GM18867 (cell line): Measurements from ENCODE around the gene CADPS2.
"Not testable (repeated sequence)": the region's sequence is repeated elsewhere in the genome, so short reads cannot be mapped to it uniquely, and the experiment has no call there.

Experiments used
- ATAC-seq: cut with Tn5 transposase; IDR thresholded peaks from one replicate; pipeline ENCODE4 v1.9.1; 2021; ENCODE audit warnings: mild to moderate bottlenecking, moderate library complexity; ENCODE audit not compliant: unreplicated experiment

Gene CADPS2

GRCh38 chr7:122717356-122718089 is 168.7 kb downstream of the CADPS2 start:
- ATAC-seq, result no peak

GRCh38 chr7:122715183-122715582 is 171.1 kb downstream of the CADPS2 start:
- no peak for ATAC-seq

GRCh38 chr7:122710916-122711315 is 175.3 kb downstream of the CADPS2 start:
- no peak for ATAC-seq

GRCh38 chr7:122709930-122710646 is 176.2 kb downstream of the CADPS2 start:
- peak; percentile 55 for ATAC-seq

GRCh38 chr7:122706836-122707235 is 179.4 kb downstream of the CADPS2 start:
- ATAC-seq, result no peak

- no peak for ATAC-seq
Measured at GRCh38 chr7:122702872-122703510, 183.3 kb downstream of the CADPS2 start, which contains the start of gene RNF148. RNF148 (minus strand) TSS chr7:122702922; CDS start chr7:122702750, 172 bp downstream.

- no peak for ATAC-seq
Measured at GRCh38 chr7:122699017-122699416, 187.2 kb downstream of the CADPS2 start, which contains the start of gene RNF133. RNF133 (minus strand) TSS chr7:122699117; CDS start chr7:122698918, 199 bp downstream.

GRCh38 chr7:122695816-122696215 is 190.4 kb downstream of the CADPS2 start:
- ATAC-seq, result no peak

GRCh38 chr7:122694697-122695096 is 191.6 kb downstream of the CADPS2 start:
- ATAC-seq, result no peak

GRCh38 chr7:122692769-122693309 is 193.4 kb downstream of the CADPS2 start:
- no peak for ATAC-seq

- no peak for ATAC-seq
Measured at GRCh38 chr7:122691569-122692235, 194.6 kb downstream of the CADPS2 start.

- ATAC-seq, result no peak
Measured at GRCh38 chr7:122689346-122690109, 196.7 kb downstream of the CADPS2 start.

- no peak for ATAC-seq
Measured at GRCh38 chr7:122688400-122688998, 197.8 kb downstream of the CADPS2 start.

- no peak for ATAC-seq
Measured at GRCh38 chr7:122686360-122686878, 199.8 kb downstream of the CADPS2 start.

- ATAC-seq, result no peak
Measured at GRCh38 chr7:122684504-122684903, 201.8 kb downstream of the CADPS2 start.

- no peak for ATAC-seq
Measured at GRCh38 chr7:122682815-122683550, 203.3 kb downstream of the CADPS2 start.

GRCh38 chr7:122681186-122681585 is 205.1 kb downstream of the CADPS2 start:
- ATAC-seq, result not testable (repeated sequence)

- ATAC-seq, result no peak
Measured at GRCh38 chr7:122679813-122680212, 206.4 kb downstream of the CADPS2 start.

GRCh38 chr7:122679269-122679709 is 207.0 kb downstream of the CADPS2 start:
- ATAC-seq, result not testable (repeated sequence)
